AG20443 (cell line): Measurements from ENCODE around the gene CCDC142.

ENCODE experiments used
- DNase-seq: peaks from one replicate; pipeline ENCODE4 v3.0.0; 2012; ENCODE audit warnings: low spot score, mixed read lengths

Gene CCDC142

GRCh38 chr2:74513605-74514367 lies 31.0 kb upstream of the CCDC142 start:
- DNase-seq = no peak

GRCh38 chr2:74512744-74513604 lies 30.2 kb upstream of the CCDC142 start:
- DNase-seq = no peak

- no peak for DNase-seq
These were observed 28.5 kb upstream of the CCDC142 start for GRCh38 chr2:74511104-74511989.

- no peak for DNase-seq
These were observed 27.5 kb upstream of the CCDC142 start for GRCh38 chr2:74510272-74510671.

- peak; percentile 80 for DNase-seq
These were observed 25.2 kb upstream of the CCDC142 start for GRCh38 chr2:74507926-74508520.

GRCh38 chr2:74507145-74507925 lies 24.5 kb upstream of the CCDC142 start, which contains the start of gene PCGF1:
PCGF1 (minus strand) TSS chr2:74507695; CDS start chr2:74507668, 27 bp downstream.
- DNase-seq = peak; percentile 97

GRCh38 chr2:74505448-74506246 lies 22.8 kb upstream of the CCDC142 start:
- DNase-seq = no peak

- no peak for DNase-seq
These were observed 21.8 kb upstream of the CCDC142 start for GRCh38 chr2:74504591-74504990.

- DNase-seq = no peak
These were observed 21.0 kb upstream of the CCDC142 start for GRCh38 chr2:74503506-74504475.

- DNase-seq = peak; percentile 90
These were observed 20.1 kb upstream of the CCDC142 start for GRCh38 chr2:74502720-74503505.

- DNase-seq = no peak
These were observed 19.4 kb upstream of the CCDC142 start for GRCh38 chr2:74502147-74502719.

GRCh38 chr2:74501335-74502071 lies 18.7 kb upstream of the CCDC142 start:
- DNase-seq = no peak

- no peak for DNase-seq
These were observed 17.8 kb upstream of the CCDC142 start for GRCh38 chr2:74500578-74500946.

GRCh38 chr2:74499940-74500577 lies 17.3 kb upstream of the CCDC142 start:
- no peak for DNase-seq

GRCh38 chr2:74499267-74499939 lies 16.6 kb upstream of the CCDC142 start, which contains the start of gene LBX2:
LBX2 (minus strand) TSS chr2:74499603; CDS start chr2:74499537, 66 bp downstream.
- no peak for DNase-seq
